ENCODE results near the gene FBXO34. TPM values are rescaled to one million over a fixed set of nuclear protein-coding genes. Genes with fewer than 3 reads are reported as not detected.
"Not testable (repeated sequence)": the region's sequence is repeated elsewhere in the genome, so short reads cannot be mapped to it uniquely, and the experiment has no call there.

Gene FBXO34
- total and polyA plus RNA-seq, 7 donors = 6.1 to 57.4 (median 25.8) TPM

DNA sequence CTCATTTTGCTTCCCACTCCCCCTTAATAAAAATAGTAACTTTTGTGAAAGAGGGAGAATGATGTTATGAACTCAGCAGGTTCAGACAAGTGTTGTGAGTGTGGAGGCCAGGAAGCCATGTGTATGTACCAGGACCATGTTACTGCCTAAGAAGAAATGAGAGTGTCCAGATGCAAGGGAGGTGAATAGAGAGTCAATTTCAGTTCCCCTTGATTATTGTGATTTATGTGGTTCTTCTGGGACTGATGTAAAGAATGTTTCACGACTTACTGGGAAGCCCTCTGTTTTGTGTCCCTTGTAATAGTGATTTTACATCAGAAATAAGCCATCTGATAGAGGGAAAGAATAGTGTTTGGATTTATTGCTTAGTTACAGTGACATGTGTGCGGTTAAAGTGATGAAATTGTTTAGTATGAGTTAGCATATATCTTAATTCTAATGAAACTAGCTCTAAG, 32.5 kb downstream of the FBXO34 start:
- intact Hi-C loops (cut with DNase I) = loop anchor here in 1 of 2 donors (2.0 kb wide), 1 partner anchor 31 kb away; no protein-coding TSS in a partner anchor
- TF ChIP-seq CTCF (IDR thresholded peaks at IDR 0.05) = no peak
- peaks cover 76% of the 10 kb centered on the region for H3K4me1 ChIP-seq
- peak in 1 of 4 donors; percentile 34 for ATAC-seq
- 36 to 48% (median 37%) methylated on average over 2 of the region's 2 CpGs for WGBS, 3 donors
- DNase-seq = no peak
- peak overlapping the region; percentile 88 for H3K27ac ChIP-seq
- peaks cover 0 to 4% of the 10 kb centered on the region in 2 donors for H3K36me3 ChIP-seq (ENCODE audit: insufficient read depth in 1 of 2, low read depth in 1 of 2)
- no peaks in the 10 kb centered on the region for H3K27me3 ChIP-seq (ENCODE audit: insufficient read depth in 3 of 3, low read length in 2 of 3)
- H3K4me3 ChIP-seq = peak overlapping the region; percentile 26
- H3K9me3 ChIP-seq = no peaks in the 10 kb centered on the region

- TF ChIP-seq CTCF (IDR thresholded peaks at IDR 0.05) = no peak
- Histone ChIP-seq H3K27ac (peak overlapping the region; percentile 23), H3K27me3 (ENCODE audit: insufficient read depth in 3 of 3, low read length in 2 of 3) (no peaks in the 10 kb centered on the region), H3K36me3 (ENCODE audit: insufficient read depth in 1 of 2, low read depth in 1 of 2) (no peaks in the 10 kb centered on the region), H3K4me1 (peaks cover 81% of the 10 kb centered on the region), H3K4me3 (no peak overlapping the region), H3K9me3 (no peaks in the 10 kb centered on the region)
- DNase-seq = no peak
- intact Hi-C loops (cut with DNase I) = loop anchor here in 1 of 2 donors (5.0 kb wide), 1 partner anchor 40 kb away; no protein-coding TSS in a partner anchor
- WGBS, 3 donors = 57 to 67% (median 64%) methylated on average over 5 of the region's 5 CpGs
- ATAC-seq = no peak
Measured at GRCh38 chr14:55306938-55307589, 35.8 kb downstream of the FBXO34 start.

DNA sequence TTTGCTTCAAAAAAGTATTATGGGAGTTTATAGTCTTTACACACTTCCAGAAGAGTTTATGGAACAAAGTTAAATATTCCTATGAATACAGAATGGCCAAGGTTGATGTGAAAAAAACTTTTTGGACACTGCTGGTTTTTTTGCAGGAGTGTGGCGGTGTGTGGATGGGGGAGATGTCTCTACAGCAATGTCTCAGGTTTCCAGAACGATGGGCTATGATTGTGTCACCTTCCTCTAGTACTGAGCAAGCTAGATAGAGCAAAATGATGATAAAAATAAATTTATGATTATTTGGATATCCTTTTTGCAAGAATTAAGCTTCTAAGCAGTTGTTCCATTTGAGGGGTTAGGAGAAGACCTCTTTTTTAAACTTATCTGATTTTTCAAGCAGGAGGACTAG, 37.9 kb downstream of the FBXO34 start:
- 22 to 52% (median 25%) methylated on average over 2 of the region's 2 CpGs for WGBS, 3 donors
- peaks cover 64% of the 10 kb centered on the region for H3K4me1 ChIP-seq

GRCh38 chr14:55309761-55310365, 38.6 kb downstream of the FBXO34 start:
- H3K4me1 ChIP-seq = peaks cover 64% of the 10 kb centered on the region
- intact Hi-C loops (cut with DNase I) = loop anchor here (5.0 kb wide), 2 partner anchors 33 to 37 kb away; no protein-coding TSS in a partner anchor
- no peak for TF ChIP-seq CTCF (IDR thresholded peaks at IDR 0.05)
- H3K36me3 ChIP-seq (ENCODE audit: insufficient read depth in 1 of 2, low read depth in 1 of 2) = no peaks in the 10 kb centered on the region
- H3K27ac ChIP-seq = no peak overlapping the region
- ATAC-seq (no peak), DNase-seq (no peak)
- H3K4me3 ChIP-seq = no peak overlapping the region
- 68 to 77% (median 69%) methylated on average over 1 of the region's 1 CpG for WGBS, 3 donors
- H3K27me3 ChIP-seq (ENCODE audit: insufficient read depth in 3 of 3, low read length in 2 of 3) = no peaks in the 10 kb centered on the region
- no peaks in the 10 kb centered on the region for H3K9me3 ChIP-seq

More for the DNA sequence above, 37.9 kb downstream of the FBXO34 start:
- Histone ChIP-seq H3K36me3 (ENCODE audit: insufficient read depth in 1 of 2, low read depth in 1 of 2) (no peaks in the 10 kb centered on the region), H3K27me3 (ENCODE audit: insufficient read depth in 3 of 3, low read length in 2 of 3) (no peaks in the 10 kb centered on the region), H3K4me3 (no peak overlapping the region), H3K9me3 (no peaks in the 10 kb centered on the region), H3K27ac (no peak overlapping the region)
- peak in 2 of 4 donors; percentile 44 to 61 for ATAC-seq
- DNase-seq = no peak
- TF ChIP-seq CTCF (IDR thresholded peaks at IDR 0.05) = no peak
- intact Hi-C loops (cut with DNase I) = loop anchor here in 1 of 2 donors (5.0 kb wide), 1 partner anchor 38 kb away; no protein-coding TSS in a partner anchor

GRCh38 chr14:55312379-55313030, 41.3 kb downstream of the FBXO34 start:
- ATAC-seq; H3K27ac ChIP-seq; H3K27me3 ChIP-seq (ENCODE audit: insufficient read depth in 3 of 3, low read length in 2 of 3); H3K9me3 ChIP-seq; DNase-seq; H3K4me3 ChIP-seq: not testable (repeated sequence)
- Histone ChIP-seq H3K4me1 (peaks cover 66% of the 10 kb centered on the region), H3K36me3 (ENCODE audit: insufficient read depth in 1 of 2, low read depth in 1 of 2) (peaks cover 0 to 16% of the 10 kb centered on the region in 2 donors)
- intact Hi-C loops (cut with DNase I) = loop anchor here (5.0 kb wide), 2 partner anchors 35 kb away; no protein-coding TSS in a partner anchor
- 92 to 100% (median 99%) methylated on average over 5 of the region's 5 CpGs for WGBS, 3 donors

All from psoas muscle (tissue), 8 donors.